HG02840 (cell line): ENCODE results near the gene METTL1.
"Not testable (repeated sequence)": the region's sequence is repeated elsewhere in the genome, so short reads cannot be mapped to it uniquely, and the experiment has no call there.

Experiments
- ATAC-seq: cut with Tn5 transposase; IDR thresholded peaks from one replicate; pipeline ENCODE4 v1.9.1; 2021; ENCODE audit warnings: mild to moderate bottlenecking, moderate library complexity, moderate number of reproducible peaks; ENCODE audit not compliant: unreplicated experiment, low FRiP score

The METTL1 gene

DNA sequence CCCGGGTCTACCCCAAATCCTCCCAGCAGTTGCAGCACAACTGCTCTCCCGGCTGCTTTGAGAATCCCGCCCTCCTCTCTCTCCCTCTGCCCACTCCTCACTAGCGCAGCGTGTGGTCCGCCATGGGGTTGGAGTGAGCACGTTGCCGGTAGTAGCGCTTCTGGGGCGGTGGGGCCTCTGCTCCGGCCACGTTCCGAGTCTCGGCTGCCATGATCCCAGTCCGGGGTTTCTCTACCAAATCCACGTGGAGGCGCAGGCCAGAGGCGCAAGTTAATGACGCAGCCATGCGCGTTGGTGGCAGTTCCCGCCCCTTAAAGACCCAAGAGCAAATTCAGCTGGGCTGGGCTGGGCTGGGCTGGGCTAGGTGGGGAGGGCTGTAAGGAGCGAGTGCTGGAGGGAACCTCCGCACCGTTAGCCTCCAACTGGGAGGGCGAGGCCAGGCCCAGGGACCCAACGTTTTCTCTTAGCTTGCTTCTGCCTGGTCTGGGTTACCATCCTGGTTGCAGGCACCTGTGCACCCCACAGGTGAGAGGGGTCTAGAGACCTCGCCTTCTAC is at the start of gene METTL1:
METTL1 (minus strand) TSS at position 233 of the 556 bp plus-strand sequence; CDS start at position 211, 22 bp downstream.
- peak; percentile 78 for ATAC-seq

DNA sequence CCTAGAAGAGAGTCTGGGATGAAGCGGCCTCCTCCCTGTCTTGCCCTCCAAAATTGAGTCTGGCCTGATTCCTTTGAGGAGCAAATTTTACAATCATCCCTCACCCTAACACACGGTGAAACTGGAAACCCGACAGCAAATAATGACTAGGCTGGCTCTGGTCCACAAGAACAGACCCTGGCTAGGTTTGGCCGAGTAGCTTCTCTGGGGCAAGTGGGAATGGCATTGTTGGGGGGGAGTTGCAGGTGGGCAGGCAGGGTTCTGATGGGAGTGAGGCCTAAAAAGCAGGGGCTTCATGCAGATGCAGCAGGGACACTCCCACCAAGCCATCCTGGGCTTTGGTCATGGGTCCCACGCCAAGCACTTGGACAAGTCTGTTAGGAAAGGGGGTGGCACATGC is 49.1 kb upstream of the METTL1 start:
- not testable (repeated sequence) for ATAC-seq

DNA sequence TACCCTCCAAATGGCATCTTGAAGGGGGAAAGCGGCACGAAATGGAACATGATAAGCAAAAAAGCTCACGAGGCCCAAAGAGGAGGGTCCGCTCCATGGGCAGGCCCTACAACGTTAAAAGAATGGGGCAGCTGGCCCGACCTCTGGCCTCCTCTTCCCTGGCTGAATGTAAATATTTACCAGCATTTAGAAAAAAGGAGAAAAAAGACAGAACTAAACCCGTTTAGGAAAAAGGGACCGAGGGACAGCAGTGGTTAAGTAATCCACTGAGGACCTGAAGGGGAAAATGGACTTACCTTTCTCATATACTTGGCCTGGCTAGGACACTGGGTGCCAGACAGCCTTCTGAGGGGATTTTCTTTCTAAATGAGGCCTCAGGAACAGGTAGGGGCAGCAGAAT is 48.2 kb upstream of the METTL1 start:
- ATAC-seq = not testable (repeated sequence)

DNA sequence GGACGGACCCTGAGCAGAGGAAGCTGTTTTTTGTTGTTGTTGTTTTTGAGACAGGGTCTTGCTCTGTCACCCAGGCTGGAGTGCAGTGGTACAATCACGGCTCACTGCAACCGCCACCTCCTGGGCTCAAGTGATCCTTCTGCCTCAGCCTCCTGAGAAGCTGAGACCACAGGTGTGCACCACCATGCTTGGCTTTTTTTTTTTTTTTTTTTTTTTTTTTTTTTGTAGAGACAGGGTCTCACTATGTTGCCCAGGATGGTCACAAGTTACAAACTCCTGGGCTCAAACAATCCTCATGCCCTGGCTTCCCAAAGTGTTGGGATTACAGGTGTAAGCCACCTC is 46.1 kb upstream of the METTL1 start:
- not testable (repeated sequence) for ATAC-seq

DNA sequence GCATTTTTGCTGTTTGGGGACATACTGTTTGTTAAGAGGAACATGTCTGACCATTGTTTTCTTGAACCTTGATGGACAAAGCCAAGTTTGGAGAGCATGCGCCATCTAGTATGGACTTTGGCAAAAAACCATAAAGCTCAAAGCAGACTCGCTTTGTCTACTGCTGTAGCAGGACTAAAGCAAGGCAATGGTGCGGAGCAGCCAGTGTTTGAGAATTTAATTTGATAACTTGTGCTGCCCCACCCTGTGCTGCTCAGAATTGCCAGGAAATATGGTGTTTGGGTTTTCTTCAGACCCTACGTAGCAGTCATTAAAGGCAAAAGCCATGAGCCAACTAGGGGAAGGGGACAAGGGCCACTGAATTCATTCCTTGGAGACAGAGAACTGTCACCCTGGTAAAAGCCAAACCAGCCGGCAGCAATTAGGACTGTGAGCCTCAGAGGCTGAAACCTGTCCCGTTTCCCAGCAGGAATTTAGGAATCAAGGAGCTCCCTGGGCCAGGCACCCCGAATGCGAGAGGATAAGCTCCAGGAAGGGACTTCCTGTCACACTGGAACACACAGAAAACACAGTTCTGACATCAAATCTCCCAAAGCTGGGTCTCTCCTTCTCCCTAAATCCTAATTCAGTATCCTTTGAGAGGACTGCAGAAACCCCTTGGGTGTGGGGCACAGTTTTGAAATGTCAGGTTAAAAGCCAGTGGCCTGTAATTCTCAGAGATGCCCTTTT is 45.5 kb upstream of the METTL1 start:
- no peak for ATAC-seq

DNA sequence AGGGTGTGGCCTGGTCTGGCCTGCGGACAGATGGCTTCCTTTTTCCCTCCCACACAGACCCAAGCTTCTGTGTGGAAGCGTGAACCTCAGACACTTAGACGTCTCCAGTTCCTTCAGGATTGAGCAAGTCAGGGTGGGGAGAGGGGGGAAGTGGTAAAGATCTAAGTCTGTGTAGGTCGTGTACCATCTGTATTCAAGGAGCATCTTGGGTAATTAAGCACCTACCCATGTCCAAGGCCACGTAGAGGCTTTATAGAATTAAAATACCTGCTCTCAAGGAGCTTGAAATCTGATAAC is 44.9 kb upstream of the METTL1 start:
- ATAC-seq = no peak

DNA sequence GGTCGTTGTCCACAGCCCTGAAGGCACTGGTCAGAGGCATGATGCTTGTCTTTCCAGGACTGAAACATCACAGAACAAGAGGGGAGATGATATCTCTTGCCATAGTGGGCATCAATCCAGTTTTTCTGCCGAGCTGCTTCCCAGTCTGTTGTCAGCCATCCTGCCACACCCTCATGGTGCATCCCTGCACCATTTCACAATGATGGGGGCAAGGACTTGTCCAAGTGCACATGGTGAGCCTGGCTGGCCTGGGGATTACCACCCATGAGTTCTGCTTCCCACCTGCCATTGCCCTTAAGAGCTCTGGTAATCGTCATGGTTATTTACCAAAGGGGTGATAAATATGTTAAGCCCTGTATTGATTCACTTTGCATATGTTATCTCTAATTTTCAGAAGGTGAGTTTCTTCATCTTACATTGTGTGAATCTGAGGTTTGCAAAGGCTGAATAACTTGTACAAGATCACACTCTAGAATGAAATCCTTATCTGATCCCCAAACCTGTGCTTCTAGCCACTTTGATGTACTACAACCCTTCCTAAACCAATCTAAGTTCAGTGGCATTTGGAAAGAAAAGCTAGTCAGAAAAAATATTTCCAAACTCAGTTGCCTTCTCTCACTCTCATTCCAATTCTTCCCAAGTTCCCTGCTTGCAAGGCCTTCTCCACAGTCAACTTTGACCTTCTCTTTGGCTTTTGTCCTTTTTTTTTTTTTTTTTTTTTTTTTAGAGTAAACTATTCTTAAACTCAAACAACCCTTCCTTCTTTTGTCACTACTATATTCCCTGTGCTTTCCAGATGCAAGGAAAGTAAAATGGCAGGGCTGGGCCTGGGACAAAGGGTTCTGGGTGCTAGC is 44.3 kb upstream of the METTL1 start:
- ATAC-seq = no peak

DNA sequence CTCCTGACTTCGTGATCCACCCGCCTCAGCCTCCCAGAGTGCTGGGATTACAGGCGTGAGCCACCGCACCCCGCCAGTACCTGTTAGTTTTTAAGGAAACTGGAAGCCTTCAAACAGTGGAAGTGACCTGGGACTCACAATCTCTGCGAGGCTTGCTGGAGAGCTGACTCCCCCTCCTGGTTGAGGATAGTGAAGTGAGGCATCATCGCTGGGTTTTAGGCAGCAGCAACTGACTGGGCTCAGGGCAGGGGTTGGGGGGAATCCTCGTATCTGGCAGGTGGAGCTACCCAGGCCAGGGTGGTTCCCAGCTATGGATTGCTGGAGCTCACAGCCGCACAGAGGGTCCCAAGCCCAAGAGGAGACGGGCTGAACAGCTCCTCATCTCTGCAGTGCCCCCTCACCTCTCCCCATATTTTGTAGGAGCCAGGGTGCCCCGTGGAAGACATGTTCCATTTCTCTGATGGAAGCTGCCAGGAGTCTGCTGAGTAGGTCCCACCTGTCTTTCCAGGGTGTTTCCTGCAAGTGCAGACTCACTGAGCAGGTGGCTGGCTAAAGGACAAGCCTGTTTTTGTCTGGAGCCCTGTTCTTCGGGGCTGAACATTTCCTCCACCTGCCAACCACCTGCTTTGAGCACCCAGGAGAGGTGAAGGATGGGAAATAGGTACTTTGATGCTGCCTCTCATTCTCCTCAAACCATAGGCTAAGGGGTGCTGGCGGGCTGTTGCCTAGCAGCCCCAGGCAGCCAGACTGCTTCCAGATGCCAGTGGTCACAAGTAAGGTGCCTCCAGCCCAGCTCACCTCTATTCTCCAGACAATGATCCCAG is 43.5 kb upstream of the METTL1 start:
- ATAC-seq = no peak

DNA sequence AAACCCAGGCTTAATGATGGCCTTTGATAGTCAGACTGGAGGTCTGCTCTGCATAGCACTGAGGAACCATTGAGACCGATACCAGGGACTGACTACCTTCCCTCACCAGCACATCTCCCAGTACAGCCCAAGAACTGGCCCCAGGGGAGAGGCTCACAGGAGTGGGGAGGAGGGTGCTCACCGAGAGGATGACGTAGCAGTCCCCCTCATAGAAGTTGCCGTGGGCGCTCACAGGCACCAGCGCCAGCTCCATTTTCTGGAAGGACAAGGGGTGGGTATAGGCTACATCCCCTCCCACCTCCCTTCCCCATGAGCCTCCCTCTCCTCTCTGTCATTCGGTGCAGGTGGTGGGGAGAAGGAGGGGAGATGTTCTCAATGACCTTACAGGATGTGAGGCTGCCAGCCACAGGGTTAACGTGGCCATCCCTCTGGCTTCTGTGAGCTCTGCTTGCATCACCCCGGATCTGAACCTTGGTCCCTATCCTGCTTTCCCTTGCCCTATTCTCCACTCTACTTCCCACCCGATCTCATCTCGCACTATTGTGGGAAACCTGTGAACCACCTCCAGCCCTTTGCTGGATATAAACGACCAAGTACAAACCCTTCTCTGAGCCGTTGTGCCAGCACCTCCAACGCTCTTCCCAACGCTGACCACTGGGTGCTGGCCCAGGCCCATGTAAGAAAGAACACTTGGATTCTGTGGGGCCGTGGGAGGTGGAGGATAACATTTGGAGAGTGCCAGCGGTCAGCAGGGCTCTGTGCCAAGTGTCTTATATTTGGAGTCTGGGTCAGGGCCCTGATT is 42.3 kb upstream of the METTL1 start:
- no peak for ATAC-seq

DNA sequence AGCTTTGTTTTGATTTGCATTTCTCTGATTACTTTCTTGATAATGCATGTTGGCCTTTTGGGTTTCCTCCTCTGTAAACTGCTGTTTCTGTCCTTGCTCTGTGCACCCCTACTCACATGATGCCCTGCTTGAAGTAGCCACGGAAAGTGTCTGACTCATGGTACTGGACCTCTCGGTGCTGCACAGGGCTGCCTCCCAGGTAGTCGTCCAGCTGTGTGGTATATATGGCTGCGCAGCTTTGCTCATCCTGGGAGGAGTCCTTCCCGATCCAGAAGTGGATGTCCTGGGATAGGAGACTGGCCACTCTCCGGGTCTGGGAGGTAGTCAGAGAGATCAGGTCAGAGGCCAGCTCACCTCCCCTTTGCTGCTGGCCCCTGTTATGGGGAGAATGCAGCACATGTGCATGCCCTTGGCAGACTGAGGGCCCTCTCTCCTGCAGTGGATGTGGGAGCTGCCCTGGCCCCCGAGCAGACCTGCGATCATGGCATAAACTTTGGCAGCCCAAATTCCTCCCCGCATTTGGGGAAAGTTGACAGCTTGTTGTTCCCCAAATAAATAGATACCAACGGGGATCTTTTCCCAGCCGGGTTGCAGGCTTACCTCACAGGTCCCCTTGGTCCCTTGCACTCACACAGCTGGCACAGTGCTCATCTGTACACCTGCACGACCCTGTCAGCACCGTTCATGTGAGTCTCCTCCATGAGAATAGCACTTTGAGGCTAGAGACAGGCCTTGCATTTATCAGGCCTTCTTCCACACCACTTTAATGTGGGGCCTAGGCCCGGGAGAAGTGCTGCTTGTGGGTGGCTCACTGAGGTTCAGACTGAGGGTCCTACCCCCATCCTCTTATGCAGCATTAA is 41.4 kb upstream of the METTL1 start:
- ATAC-seq = no peak

DNA sequence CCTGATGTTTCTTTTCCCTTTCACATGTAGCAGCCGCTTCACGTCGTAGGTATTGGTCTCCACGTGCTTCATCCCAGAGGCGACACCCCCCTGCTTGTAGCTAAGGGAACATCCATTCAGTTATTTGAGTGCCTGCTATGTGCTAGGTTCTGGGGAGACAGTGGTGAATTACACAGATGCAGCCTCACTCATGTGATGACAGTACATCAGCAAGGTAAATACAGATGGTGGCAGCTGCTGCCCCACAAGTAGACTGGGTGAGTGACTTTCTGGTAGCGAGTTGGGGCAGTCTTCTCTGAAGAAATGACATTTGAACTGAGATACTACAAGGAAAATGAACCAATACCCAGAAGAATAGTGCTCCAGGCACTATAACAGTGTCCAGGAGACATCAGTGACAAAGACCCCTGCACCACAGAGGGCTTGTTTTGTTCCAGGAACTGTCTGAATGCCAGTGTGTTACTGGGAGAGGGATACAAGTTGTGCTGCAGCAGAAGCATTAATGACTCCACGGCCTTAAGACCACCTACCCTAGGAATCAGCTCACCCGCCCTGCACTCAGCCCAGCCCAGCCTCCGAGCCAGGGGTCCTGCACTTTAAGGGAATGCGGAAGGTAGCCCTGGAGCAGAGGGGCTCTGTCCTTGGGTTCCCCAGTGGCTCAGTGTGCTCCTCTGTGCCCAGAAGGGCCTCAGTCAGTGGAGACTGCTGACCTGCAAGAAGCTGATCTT is 39.3 kb upstream of the METTL1 start:
- no peak for ATAC-seq

DNA sequence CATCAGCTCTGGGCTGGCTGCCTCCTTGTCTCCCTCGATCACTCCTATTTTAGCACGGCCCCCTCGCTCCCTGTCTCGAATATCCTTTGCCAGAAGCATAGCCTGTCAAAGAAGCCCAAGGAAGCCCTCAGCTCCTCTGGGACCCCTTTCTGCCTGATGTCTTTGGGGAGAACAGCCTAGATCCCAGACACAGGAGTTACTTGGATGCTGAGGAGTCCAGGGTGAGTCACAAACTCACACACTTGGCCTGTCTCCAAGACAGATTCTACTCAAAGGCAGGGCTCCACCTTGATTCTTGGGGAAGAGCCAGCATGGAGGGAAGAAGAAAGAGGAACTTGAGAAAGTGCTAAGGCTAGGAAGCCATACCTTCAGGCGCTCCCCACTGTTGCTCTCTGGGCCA is 38.5 kb upstream of the METTL1 start:
- ATAC-seq = no peak

DNA sequence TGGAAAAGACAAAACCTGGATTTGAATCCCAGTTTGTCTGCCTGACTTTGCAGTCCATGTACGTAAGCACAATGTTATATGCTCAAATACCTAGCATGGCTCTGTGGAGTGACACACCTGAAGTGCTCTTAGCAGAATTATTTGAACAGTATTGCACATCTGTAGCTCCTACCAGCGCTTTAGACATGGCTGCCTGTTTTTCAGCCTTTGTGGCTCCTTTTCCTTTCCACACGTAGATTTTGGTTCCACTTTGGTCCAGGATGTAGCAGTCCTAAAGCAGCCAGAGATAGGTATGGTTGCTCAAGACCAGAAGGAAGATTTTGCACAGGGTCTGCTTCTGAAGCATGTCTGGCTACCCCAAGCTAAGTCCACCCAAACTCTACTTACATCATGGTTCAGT is 37.5 kb upstream of the METTL1 start:
- ATAC-seq = no peak

DNA sequence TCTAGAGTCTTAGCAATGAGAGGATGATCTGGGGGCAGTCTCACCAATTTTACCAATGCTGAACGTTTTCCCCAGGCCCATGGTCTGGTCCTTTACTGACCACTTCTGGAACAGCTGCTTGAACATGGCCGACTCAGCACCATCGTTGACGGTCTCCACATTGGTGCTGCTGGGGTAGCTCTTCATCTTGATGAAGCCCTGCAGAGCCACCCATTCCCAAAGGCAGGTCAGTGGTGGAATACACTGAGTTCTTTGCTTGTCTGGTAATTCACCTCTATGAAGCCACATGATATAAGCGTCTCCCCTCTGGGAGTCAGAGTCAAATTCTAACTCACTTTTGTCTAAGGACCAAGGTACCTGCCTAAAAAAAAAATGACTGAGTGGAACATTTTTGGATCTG is 36.4 kb upstream of the METTL1 start:
- ATAC-seq = no peak

DNA sequence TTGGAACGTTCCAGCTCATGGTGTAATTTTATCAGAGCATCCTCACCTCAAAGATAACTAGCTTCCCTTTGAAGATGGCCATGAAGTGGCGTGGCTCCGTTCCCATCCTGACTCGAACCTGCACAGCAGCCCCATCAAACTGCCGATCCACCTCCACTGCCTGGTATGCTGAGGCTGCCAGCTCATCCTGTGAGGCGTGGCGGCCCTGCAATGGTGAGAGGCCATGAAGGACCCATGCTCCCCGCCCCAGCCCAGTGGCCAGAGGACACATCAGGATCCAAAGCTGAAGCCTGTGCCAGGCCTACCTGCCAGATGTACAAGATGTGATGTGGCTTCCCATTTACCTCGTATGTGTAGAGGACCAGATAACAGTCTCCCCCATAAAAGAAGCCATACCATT is 35.4 kb upstream of the METTL1 start:
- no peak for ATAC-seq

DNA sequence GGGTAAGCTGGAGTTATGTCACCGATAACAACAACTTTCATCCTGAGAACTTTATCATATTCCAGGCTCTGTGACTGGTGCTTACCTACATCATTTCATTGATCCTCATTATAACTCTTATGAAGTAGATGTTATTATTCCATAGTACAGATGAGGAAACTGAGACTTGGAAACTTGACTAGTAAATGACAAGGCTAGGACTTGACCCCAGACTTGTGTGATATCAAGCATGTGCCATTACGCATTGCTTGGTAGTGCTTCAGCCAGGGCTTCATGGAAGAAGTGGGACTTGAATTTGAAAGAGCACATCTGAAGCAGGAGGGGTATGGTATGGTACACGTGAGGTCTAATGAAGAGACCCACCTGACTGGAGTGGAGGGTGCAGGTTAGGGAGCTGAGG is 34.8 kb upstream of the METTL1 start:
- ATAC-seq = no peak

DNA sequence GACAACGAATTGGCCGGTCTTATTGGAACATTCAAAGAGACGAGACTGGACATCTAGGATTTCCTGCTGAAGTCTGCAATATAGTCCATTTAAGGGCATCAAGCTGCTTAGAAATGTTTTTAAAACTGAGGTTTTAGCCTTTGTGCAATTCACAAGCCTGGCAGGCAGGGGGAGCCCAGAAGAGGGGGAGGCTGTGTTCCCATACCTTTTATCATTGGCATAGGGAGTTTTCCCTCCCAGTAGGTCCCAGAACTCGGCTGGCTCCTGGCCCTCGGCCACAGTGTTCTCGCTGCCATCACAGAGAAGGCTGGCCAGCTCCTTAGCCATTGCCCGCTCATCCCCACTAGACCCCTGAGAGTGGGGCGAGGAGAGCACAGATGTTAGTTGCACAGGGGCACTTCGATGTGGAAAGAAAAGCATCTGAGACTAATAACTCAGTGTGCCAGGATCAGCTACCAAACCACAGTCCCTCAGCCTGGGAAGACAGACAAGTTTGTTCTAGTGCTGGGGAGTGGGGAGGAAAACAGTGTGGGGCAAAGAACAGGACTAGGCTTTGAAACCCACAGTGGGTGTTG is 31.5 kb upstream of the METTL1 start:
- no peak for ATAC-seq

DNA sequence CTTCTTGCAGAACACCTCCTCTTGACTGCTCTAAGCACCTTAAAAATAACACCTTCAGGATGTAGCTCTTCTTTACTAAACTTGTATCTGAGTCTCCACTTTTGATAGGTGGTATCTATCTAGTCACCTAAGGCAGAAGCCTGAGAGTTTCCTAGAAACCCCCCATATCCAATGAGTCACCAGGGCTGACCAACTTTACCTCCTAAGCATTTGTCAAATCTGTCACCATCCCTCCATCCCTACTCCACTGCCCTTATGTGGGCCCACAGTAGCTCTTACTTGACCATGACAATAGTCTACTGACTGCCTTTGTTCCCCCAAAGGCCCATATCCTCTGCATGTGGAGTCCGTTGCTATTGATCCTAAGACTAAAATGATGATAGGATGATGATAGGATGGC is 30.7 kb upstream of the METTL1 start:
- ATAC-seq = no peak
